Memory B cell (primary cell): ENCODE data around the gene PALM.

ENCODE experiments used
- ATAC-seq: fragments of 150-1000 bp; cut with Tn5 transposase; 2 replicates; pipeline ENCODE4 v1.10.0; 2021; ENCODE audit warnings: low read depth, mild to moderate bottlenecking, moderate library complexity
- DNase-seq, 2 donors: peaks; one replicate each; pipeline ENCODE4 v3.0.0; 2022; ENCODE audit warnings: low spot score in 2 of 2
- H3K27ac Mint-ChIP-seq: one replicate; pipeline ENCODE4 v1.8.0; 2022; ENCODE audit warnings: mild to moderate bottlenecking, moderate library complexity, mixed read lengths
- H3K27me3 Mint-ChIP-seq: one replicate; pipeline ENCODE4 v1.8.0; 2022; ENCODE audit warnings: mixed read lengths
- H3K36me3 Mint-ChIP-seq: one replicate; pipeline ENCODE4 v1.8.0; 2022; ENCODE audit warnings: mild to moderate bottlenecking, mixed read lengths
- H3K4me1 Mint-ChIP-seq: one replicate; pipeline ENCODE4 v1.8.0; 2022; ENCODE audit warnings: mixed read lengths
- H3K4me3 Mint-ChIP-seq: one replicate; pipeline ENCODE4 v1.8.0; 2022; ENCODE audit warnings: mild to moderate bottlenecking, moderate library complexity, mixed read lengths
- H3K9me3 Mint-ChIP-seq: one replicate; pipeline ENCODE4 v1.8.0; 2022; ENCODE audit warnings: mixed read lengths

The PALM gene

DNA sequence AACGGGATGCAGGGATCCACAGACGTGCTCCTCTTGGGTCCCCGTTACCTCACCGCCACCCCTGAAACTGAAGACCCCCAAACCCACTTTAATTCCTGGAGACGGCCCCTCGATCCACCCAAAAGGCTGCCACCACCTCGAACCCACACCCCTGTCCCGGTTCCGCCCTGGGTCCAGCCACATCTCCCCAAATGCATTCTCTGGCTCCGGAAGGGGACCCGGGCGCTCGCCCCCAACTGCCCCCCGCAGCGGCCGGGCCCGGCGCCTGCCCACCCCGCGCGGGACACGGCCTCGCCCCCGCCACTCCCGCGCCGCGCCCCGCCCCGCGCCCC is 32.8 kb upstream of the PALM start:
- H3K36me3 Mint-ChIP-seq, result peaks cover 3% of the 10 kb centered on the region
- H3K27me3 Mint-ChIP-seq, result peaks cover 12% of the 10 kb centered on the region
- DNase-seq (no peak), ATAC-seq (no peak)
- peaks cover 8% of the 10 kb centered on the region for H3K4me1 Mint-ChIP-seq
- no peaks in the 10 kb centered on the region for H3K9me3 Mint-ChIP-seq
- H3K4me3 Mint-ChIP-seq, result no peak overlapping the region
- no peak overlapping the region for H3K27ac Mint-ChIP-seq

DNA sequence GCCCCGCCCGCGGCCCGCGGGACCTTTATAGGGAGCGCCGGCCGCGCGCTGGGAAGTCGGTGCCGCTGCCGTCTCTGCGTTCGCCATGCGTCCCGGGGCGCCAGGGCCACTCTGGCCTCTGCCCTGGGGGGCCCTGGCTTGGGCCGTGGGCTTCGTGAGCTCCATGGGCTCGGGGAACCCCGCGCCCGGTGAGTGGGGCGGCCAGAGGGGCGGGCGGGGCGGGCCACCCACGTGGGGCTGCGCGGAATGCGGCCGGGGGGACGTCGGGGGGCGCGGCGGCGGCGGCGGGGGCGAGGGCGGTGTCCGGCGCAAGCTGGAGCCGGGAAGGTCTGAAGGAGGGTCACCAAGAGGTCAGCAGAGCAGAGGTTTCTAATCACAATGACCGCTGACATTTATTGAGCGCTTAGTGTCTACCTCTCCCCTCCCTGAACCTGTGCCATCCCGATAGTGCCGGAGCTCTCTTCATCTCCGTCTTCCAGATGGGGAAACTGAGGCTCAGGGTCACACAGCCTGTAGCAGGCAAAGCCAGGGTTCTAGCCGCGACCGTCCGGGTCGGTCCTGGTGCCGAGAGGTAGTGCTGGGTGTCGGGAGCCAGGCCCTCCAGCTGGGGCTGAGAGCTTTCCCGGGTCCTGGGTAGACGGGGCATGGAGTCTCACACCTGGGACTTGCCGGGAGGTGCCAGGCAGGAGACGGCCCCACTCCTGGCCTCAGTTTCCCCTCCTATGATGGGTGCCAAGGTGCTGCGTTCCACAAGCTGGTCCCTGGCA is 32.2 kb upstream of the PALM start, which contains the start of gene FSTL3:
Gene FSTL3, plus strand, starts transcription at position 54 of the 767 bp plus-strand sequence. Its CDS starts 32 bp downstream, at position 86.
- peaks cover 8% of the 10 kb centered on the region for H3K4me1 Mint-ChIP-seq
- no peak for DNase-seq
- peaks cover 3% of the 10 kb centered on the region for H3K36me3 Mint-ChIP-seq
- no peak within 1 kb of the TSS for H3K27ac Mint-ChIP-seq
- H3K27me3 Mint-ChIP-seq, result peaks cover 12% of the 10 kb centered on the region
- no peak within 1 kb of the TSS for H3K4me3 Mint-ChIP-seq
- H3K9me3 Mint-ChIP-seq, result no peaks in the 10 kb centered on the region
- ATAC-seq, result no peak

GRCh38 chr19:677201-677600 is 31.5 kb upstream of the PALM start:
- H3K36me3 Mint-ChIP-seq, result peaks cover 3% of the 10 kb centered on the region
- H3K27ac Mint-ChIP-seq, result no peak overlapping the region
- DNase-seq (no peak), ATAC-seq (no peak)
- no peaks in the 10 kb centered on the region for H3K9me3 Mint-ChIP-seq
- H3K4me1 Mint-ChIP-seq, result peaks cover 8% of the 10 kb centered on the region
- H3K27me3 Mint-ChIP-seq, result peaks cover 12% of the 10 kb centered on the region
- no peak overlapping the region for H3K4me3 Mint-ChIP-seq

DNA sequence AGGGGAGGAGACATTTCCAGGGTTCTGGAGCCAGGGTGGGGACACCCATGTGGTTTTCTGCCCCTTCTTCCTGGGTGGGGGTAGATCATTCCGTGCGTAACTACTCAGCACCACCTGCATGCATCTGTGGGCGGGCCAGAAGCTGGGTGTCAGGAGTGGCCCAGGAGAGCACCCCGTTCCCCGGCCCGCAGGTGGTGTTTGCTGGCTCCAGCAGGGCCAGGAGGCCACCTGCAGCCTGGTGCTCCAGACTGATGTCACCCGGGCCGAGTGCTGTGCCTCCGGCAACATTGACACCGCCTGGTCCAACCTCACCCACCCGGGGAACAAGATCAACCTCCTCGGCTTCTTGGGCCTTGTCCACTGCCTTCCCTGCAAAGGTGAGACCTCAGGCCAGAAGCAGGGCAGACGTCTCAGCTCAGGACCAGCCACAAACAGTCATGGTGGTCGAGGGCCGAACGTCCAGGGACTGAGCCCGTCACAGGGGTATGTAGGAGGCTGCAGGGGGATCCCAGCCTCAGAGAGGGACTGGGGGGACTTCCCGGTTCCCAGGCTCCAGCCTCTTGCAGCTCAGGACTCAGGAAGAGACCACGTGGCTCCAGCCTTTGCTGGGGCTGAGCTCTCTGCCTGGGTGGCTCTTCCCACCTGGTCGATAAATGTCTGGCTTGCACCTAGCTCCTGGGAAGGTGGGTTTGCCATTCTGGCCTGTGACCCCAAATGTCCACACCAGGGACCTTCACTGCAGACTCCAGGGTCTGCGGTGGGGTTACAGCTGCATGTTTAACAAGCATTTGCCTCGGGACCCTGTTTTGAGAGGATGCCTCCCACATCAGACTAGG is 30.9 kb upstream of the PALM start:
- ATAC-seq (no peak), DNase-seq (no peak)
- Mint-ChIP-seq H3K27me3 (peaks cover 12% of the 10 kb centered on the region), H3K36me3 (peaks cover 3% of the 10 kb centered on the region), H3K9me3 (no peaks in the 10 kb centered on the region), H3K4me3 (peak overlapping the region; percentile 24), H3K4me1 (peaks cover 8% of the 10 kb centered on the region), H3K27ac (no peak overlapping the region)

- Mint-ChIP-seq H3K27me3 (peaks cover 6% of the 10 kb centered on the region), H3K4me1 (peaks cover 8% of the 10 kb centered on the region), H3K4me3 (peak overlapping the region; percentile 66), H3K36me3 (peaks cover under 1% of the 10 kb centered on the region), H3K9me3 (no peaks in the 10 kb centered on the region), H3K27ac (no peak overlapping the region)
- DNase-seq (no peak), ATAC-seq (no peak)
These were observed 29.8 kb upstream of the PALM start for GRCh38 chr19:678791-679388.

DNA sequence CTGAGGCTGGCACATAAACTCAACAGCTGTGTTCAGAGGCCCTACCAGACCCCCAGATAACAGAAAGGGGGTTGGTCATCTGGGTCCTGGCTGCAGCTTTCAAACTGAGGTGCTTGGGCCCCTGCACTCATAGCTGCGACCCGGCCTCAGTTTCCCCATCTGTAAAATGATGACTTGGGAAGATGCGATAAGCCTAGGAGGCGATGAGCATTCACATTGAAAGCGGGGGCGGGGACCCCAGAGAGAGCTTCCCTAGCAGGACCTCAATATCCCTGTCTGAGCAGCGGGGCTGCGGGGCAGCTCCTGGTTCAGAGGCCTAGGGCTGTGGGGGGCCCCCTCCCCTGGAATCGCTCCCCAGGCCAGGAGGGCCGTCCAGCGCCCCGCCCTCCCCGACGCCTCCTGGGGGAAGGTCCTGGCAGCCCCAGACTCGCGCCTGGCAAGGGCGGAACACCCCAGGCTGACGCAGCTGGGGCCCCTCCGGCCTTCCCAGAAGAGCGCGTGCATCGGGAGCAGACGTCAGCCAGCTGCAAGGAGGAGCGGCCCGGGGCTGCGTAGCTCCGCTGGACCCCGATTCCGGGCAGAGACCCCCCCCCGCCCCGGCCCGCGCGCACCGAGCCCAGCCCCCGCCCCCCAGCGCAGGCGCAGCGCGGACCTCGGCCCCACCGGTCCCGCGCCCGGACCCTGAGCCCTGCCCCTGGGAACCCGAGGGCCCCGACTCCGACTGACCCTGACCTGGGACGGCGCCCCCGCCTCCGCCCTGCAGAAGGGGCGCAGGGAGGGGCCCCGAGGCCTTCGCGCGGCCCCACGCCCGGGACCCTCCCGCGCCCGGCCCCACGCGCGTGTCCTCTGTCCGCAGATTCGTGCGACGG is 29.1 kb upstream of the PALM start:
- Mint-ChIP-seq H3K4me3 (peak overlapping the region; percentile 66), H3K27me3 (peaks cover 5% of the 10 kb centered on the region), H3K4me1 (peaks cover 8% of the 10 kb centered on the region), H3K27ac (no peak overlapping the region), H3K36me3 (no peaks in the 10 kb centered on the region), H3K9me3 (no peaks in the 10 kb centered on the region)
- ATAC-seq (no peak), DNase-seq (no peak)

DNA sequence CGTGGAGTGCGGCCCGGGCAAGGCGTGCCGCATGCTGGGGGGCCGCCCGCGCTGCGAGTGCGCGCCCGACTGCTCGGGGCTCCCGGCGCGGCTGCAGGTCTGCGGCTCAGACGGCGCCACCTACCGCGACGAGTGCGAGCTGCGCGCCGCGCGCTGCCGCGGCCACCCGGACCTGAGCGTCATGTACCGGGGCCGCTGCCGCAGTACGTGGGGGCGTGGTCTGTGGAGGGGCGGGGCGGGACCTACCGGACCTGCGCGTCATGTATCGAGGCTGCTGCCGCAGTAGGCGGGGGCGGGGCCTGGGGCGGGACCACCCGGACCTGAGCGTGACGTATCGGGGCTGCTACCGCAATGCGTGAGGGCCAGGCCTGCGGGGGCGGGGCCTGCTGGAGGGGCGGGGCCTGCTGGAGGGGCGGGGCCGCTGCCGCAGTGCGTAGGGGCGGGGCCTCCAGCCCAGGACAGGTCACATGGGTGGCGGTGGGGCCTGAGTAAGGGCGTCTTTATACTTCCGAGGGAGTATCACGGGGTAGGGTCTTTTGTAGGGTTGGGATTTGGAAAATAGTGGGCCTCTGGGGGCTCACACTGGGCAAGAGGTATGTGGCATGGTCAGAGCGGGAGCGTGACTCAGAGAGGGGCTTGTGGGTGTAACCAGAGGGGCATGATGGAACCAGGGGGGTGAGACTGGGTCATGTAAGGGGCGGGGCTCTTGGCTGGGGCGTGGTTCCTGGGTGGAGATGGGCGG is 28.3 kb upstream of the PALM start:
- H3K9me3 Mint-ChIP-seq, result no peaks in the 10 kb centered on the region
- H3K27me3 Mint-ChIP-seq, result peaks cover 3% of the 10 kb centered on the region
- no peaks in the 10 kb centered on the region for H3K36me3 Mint-ChIP-seq
- peak overlapping the region; percentile 91 for H3K4me3 Mint-ChIP-seq
- H3K4me1 Mint-ChIP-seq, result peaks cover 5% of the 10 kb centered on the region
- DNase-seq (peak; percentile 94 to 96), ATAC-seq (peak; percentile 75)
- peak overlapping the region; percentile 94 for H3K27ac Mint-ChIP-seq

- Mint-ChIP-seq H3K27me3 (peaks cover 2% of the 10 kb centered on the region), H3K4me3 (peak overlapping the region; percentile 91), H3K36me3 (no peaks in the 10 kb centered on the region), H3K9me3 (peaks cover 2% of the 10 kb centered on the region), H3K4me1 (peaks cover 5% of the 10 kb centered on the region), H3K27ac (peak overlapping the region; percentile 94)
- ATAC-seq (peak; percentile 2), DNase-seq (no peak)
These were observed 27.4 kb upstream of the PALM start for GRCh38 chr19:681029-682019.

- H3K27me3 Mint-ChIP-seq, result peaks cover under 1% of the 10 kb centered on the region
- ATAC-seq, result no peak
- H3K9me3 Mint-ChIP-seq, result peaks cover 2% of the 10 kb centered on the region
- no peak overlapping the region for H3K4me3 Mint-ChIP-seq
- H3K4me1 Mint-ChIP-seq, result peaks cover 5% of the 10 kb centered on the region
- no peak overlapping the region for H3K27ac Mint-ChIP-seq
- no peak for DNase-seq
- no peaks in the 10 kb centered on the region for H3K36me3 Mint-ChIP-seq
These were observed 25.9 kb upstream of the PALM start for GRCh38 chr19:682678-683320.

- H3K27me3 Mint-ChIP-seq, result peaks cover 6% of the 10 kb centered on the region
- no peak overlapping the region for H3K4me3 Mint-ChIP-seq
- ATAC-seq (no peak), DNase-seq (no peak)
- no peak overlapping the region for H3K27ac Mint-ChIP-seq
- H3K36me3 Mint-ChIP-seq, result no peaks in the 10 kb centered on the region
- peaks cover 2% of the 10 kb centered on the region for H3K9me3 Mint-ChIP-seq
- peaks cover 5% of the 10 kb centered on the region for H3K4me1 Mint-ChIP-seq
These were observed 23.2 kb upstream of the PALM start for GRCh38 chr19:685454-685931.

DNA sequence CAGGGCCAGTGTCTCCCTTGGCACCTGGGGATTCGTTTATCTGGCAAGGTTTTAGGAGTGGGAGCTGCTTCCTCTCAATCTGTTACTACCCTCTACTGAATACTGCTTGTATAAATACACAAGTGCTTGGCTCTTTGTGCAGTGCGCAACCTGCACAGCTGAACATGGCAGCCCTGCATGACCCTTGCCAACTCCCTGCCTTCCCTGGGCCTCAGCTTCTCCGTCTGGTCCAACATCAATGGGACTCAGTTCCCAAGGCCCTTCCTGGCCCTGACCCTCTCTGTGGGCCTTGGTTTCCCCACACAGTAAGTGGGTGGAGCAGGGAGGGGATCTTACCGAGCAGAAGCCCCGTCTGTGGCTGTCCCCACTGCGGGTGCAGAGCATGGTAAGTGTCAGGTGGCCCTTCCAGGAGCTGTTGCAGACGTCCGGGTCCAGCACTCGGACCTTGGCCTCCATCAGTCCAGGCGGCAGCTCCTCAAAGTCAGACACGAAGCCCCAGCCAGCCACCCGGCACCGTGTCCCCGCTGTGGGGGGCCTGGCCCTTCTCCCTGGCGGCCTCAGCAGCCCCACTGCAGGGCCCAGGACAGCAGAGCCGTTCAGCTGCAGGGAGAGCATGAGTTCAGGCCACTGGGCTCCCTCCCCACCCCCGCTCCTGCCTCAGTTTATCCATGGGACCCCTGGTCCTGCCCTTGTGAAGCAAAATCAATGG is 22.0 kb upstream of the PALM start:
- H3K27ac Mint-ChIP-seq, result no peak overlapping the region
- no peaks in the 10 kb centered on the region for H3K36me3 Mint-ChIP-seq
- H3K4me3 Mint-ChIP-seq, result no peak overlapping the region
- ATAC-seq (no peak), DNase-seq (no peak)
- peaks cover 6% of the 10 kb centered on the region for H3K27me3 Mint-ChIP-seq
- no peaks in the 10 kb centered on the region for H3K4me1 Mint-ChIP-seq
- peaks cover 2% of the 10 kb centered on the region for H3K9me3 Mint-ChIP-seq
